GM19193 (cell line): ENCODE data around the gene FRG2C.
"Not testable (repeated sequence)": the region's sequence is repeated elsewhere in the genome, so short reads cannot be mapped to it uniquely, and the experiment has no call there.

Source experiments
- POLR2A ChIP-seq: IDR thresholded peaks from 4 replicates; pipeline ENCODE4 v1.6.1; 2011; ENCODE audit not compliant: insufficient read depth, insufficient read length; ENCODE audit errors: extremely low read depth

The FRG2C gene

DNA sequence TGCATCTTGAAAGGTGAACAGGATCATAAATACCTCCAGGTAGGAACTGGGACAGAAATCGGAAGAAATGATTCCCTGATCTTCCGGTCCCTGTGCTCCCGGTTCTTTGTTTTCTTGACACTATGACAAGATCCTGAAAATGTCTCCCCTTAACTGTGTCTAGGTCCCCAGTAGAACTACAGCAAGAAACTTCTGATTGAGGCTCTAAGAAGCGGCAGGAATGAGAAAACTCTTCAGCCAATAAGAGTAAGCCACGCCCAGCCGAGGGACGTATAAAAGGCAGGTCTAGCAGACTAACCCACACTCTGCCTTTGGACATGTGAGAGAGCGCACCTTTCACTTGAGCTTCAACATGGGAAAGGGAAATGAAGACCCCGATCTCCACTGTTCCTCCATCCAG lies at the start of gene FRG2C:
Gene FRG2C (plus strand): TSS at position 301 of the 400 bp plus-strand sequence. CDS start 52 bp downstream, at position 353.
- not testable (repeated sequence) for TF ChIP-seq POLR2A

DNA sequence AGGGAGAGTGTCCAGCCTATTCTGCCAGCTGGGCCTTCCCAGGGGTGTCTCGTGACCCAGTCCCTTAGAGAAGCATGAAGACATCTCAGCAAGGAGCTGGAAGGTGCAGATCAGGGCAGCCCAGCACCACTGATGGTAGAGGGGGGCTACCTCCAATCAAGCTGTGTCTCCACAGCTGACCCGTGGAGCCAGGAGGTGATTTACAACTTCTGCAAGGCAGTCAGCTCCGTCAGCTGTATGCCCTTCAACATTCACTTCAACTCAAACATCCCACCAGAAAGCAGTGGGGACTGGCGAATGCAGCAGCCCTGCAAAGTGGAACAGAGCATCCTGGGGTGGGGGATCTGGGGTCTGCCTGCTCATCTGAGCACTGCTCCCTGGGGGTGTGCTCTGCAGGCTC lies 32.6 kb upstream of the FRG2C start:
- TF ChIP-seq POLR2A: no peak

DNA sequence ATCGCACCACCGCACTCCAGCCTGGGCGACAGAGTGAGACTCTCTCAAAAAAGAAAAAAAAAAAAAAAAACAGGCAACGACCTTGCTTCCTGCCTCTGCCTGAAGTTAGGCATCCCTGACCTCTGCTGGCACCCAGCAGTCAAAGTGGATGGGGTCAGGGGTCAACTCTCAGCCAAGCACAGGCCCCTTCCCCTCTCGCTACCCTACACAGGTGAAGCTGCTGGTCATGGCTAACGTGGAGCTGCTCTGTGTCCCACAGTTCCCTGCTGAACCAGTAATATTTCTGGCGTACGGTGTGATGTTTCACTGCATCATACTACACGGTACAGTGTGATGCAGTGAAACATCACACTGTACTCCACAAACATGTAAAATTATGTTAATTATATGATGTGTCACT lies 13.9 kb upstream of the FRG2C start:
- no peak for TF ChIP-seq POLR2A

DNA sequence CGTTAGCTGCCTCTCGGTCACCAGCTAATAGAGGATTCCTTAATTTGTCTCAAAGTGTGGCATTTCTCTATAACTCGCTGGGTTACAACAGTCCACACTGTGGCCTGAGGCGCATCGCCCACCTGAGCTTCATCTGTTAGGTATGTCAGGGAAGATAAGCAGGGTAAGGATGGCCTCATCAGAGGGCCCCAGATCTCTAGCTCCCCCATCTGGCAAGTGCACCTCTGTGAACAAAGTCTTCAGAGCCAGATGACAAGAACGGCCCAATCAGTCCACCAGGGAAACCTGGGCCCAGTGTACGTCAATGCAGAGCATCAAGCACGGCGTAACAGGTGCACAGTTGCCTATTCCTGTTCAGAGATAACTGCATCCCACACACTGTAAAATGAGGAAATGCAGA lies 23.2 kb downstream of the FRG2C start:
- no peak for TF ChIP-seq POLR2A

DNA sequence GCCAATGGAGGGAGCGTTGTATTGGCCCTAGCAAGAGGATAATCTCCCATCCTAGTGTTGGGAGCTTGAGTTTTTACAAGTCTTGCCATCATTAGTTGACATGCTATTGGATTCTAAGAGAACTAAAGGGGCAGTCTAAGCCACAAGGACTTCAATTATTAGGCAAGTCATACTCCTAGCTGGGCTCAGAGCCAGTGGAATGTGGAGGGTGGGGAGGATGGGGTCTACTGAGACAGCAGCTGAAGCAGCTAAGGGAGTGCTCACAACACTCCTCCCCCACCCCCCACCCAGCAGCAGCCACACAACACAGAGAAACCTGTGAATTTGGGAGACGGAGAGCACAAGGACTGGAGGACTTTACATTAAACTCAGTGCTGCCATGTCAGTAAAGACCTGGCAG lies 27.9 kb downstream of the FRG2C start:
- TF ChIP-seq POLR2A: no peak
